Tibial nerve (tissue), 3 donors: ENCODE results near the gene NRL.

Experiments
- CTCF ChIP-seq, 5 experiments: fragments of 200-600 bp in 3 of 5; fragments of 450-650 bp in 2 of 5; sonication (generic) in 3 of 5; IDR thresholded peaks; one replicate each; pipeline ENCODE4 v1.5.1; 2016 to 2019; ENCODE audit warnings: antibody characterized with exemption in 5 of 5, mild to moderate bottlenecking in 3 of 5, moderate library complexity in 2 of 5
- POLR2A ChIP-seq, 2 donors: fragments of 450-650 bp; IDR thresholded peaks; one replicate each; pipeline ENCODE4 v1.6.1; 2017; ENCODE audit warnings: antibody characterized with exemption in 2 of 2, mild to moderate bottlenecking in 2 of 2, moderate library complexity in 2 of 2

GRCh38 chr14:24106672-24107271, 8.0 kb downstream of the NRL start:
- TF ChIP-seq CTCF (IDR thresholded peaks at IDR 0.05) (no peak), POLR2A (IDR thresholded peaks at IDR 0.05) (no peak)
